Ramos (cell line): ENCODE data around the gene DNAJC13.

ENCODE experiments used
- in situ Hi-C: fragments of 300-500 bp; cut with MboI; formaldehyde crosslinking; loops from one replicate; pipeline ENCODE4 v1.14.3; 2022; ENCODE audit warnings: low sequenced_read_pairs; ENCODE audit not compliant: unreplicated experiment

Gene DNAJC13

DNA sequence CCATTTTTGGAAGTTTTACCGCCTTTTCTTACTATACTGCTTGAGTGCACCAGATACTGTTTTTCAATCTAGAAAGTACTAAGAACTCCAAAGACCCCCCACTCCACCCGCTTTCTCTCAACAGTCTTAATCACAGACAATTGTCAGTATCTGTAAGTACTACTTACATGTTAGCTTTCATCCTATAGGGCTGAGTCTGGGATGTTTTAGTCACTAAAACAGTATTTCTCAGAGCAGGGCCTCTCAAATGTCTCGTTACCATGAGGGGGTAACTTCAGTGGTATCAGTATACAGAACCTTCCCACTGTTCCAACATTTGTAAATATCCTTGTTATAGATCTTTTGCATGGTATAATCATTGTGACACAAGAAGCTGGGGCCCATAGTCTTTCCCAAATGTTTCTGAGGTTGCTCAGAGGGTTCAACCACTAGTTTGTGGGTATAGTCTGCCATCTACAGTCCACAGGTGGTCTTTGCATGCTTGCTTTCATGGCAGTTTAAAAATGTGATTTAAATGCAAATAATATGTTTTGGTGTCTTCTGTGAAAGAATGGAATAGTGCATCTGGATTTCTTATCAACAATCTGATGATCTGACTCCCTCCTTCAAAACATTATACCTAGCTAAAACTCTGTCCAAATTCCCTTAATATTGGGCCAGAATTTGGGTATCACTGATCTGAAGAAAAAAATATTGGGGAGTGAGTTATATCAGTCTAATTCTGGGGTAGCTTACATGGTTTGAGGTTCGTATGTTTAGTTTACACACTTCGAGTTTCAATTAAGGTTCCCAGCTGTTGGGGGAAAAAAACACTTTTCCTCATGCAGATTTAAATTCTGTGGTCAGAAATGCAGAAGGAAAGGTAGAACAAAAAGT is 18.0 kb upstream of the DNAJC13 start:
- in situ Hi-C loops = loop anchor here (25.0 kb wide), 1 partner anchor 1362 kb away; the partner anchor contains the start of genes ASTE1 and NEK11

DNA sequence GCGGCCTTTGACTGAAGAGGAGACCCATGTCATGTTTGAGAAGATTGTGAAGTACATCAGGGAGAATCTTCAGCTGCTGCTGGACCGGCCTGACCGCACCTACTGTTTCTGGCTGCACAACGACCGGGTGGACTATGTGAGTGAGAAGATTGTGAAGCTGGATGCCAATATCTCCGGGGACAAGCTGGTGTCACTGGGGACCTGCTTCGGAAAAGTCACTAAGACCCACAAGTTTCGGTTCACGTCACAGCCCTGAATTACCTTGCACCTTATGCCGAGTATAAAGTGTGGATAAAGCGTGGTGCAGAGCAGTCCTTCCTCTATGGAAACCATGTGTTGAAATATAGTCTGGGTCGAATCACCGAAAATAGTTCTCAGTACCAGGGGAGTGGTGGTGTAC is 16.0 kb upstream of the DNAJC13 start:
- in situ Hi-C loops = no loop called here

GRCh38 chr3:132404276-132404675 is 13.0 kb upstream of the DNAJC13 start:
- in situ Hi-C loops = no loop called here

DNA sequence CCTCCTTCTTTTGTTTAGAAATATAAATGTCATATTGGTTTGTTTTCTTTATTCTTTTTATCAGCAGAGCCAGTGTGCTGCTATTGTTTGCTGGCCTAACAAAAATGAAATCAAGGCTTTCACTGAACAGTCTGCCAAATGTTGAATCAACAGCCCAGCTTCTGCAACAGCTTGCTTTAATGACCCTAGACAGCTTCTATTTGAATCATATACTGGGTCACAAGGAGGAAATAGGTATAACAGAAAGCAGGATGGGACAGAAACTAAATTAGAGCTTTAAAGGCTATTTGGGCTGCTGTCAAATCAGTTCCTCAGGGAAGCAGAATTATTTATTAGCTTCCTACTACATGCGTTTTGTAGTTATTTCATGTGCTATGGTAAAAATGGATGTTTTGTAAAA is 12.1 kb upstream of the DNAJC13 start:
- in situ Hi-C loops = no loop called here

GRCh38 chr3:132405609-132406299 is 11.5 kb upstream of the DNAJC13 start:
- in situ Hi-C loops = no loop called here

DNA sequence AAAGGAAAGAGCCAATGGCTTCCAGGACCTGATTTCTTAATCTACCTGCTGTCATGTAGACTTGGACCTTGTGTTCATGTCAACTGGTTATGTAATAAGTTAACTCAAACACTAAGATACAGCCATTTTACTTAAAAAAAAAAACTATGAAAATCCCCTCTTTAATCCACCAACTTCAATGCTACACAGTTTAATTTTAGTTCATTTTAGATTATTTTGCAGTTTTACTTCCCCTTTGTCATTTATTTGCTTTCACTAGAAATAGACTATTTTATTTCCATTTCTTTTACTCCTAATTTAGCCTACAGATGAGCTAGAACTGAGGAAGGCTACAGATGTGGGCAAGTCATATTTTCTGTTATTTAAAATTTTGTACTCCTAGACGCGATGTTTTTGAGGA is 10.7 kb upstream of the DNAJC13 start:
- in situ Hi-C loops = no loop called here

DNA sequence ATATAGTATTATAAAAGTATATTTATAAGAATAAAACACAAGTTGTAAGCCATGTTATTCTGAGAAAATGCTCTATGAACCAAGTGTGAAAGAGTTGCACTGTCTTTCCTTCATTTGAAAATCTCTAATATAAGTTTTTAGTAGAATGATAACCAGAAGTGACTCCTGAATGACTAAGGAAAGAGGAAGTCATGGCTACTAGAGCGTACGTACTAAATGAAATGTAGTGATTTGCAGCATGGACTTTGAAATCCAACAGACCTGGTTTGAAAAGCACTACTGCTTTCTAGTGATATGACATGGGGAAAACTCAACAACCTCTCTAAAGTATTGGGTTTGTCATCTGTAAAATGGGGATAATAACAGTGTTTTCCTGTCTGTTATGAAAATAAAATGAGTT is 10.3 kb upstream of the DNAJC13 start:
- in situ Hi-C loops = no loop called here

- in situ Hi-C loops = no loop called here
Observed at GRCh38 chr3:132414841-132415240, 2.5 kb upstream of the DNAJC13 start.

DNA sequence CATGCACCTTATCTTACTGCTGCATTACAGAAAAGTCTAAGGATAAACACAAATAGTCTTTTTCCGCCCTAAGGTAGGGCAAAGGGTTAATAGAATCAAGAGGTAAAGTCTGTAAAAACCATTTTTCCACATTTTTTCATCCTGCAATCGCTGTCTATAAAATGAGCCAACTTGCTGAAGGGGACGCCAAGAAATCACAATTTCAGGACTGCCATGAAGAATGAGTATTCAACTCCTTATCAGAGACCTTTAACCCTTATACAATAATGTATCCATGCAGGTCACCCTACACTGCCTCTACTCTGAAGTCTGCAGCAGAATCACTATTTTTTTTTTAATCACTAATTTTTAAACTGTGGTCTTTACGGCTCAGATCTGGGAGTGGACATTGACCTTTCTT is 1.1 kb upstream of the DNAJC13 start:
- in situ Hi-C loops = no loop called here

DNA sequence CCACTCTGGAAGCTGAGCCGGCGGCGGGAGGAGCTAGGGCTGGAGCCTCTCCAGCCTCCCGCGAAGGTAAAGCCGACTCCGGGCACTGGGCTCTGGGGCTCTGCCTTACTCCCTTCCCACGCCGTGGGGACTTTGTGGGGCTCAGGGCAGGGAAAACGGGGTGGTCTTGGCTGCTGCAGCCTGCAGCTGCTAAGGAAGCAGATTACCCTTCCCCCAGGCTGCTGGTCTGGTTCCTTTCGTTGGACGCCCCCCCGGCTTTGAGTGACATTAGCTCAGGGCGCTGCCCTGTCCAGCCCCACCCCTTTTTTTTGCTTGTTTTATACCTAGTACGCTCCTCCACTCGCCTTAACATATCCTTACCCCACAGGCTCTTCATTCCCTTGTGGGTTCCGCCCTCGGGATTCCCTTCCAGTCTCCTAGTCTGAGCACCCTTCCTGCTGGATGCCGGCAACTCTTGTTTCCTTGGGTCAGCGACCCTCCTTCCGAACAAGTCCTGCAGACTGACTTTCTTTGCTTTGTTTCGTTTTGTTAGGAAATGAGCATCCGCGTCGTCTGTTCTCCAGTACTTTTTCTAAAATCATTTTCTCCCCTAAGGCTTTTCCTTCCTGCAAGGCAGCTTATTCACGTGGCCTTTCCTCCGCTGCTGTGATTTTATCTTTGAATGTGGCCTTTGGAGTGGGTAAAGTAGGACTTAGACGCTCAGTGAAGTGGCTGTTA is 551 bp downstream of the DNAJC13 start:
- in situ Hi-C loops = no loop called here

DNA sequence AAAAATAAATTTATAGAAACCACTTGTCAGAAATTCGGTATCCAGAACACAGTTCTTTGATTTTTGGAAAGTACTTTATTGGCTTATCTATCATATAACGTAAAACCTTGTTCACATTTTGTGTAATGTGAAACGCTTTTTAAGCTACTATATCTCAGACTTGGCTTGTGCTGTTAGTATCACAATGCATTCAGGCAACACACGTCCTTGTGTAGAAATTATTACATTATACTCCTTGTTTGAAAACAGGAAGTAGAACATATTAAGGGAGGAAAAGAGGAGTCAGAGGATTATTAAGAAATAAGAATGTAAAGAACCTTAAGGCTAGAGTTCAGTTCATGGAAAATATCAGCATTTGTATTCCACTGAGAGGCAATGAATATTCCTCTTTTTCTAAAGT is 1.6 kb downstream of the DNAJC13 start:
- in situ Hi-C loops = no loop called here

DNA sequence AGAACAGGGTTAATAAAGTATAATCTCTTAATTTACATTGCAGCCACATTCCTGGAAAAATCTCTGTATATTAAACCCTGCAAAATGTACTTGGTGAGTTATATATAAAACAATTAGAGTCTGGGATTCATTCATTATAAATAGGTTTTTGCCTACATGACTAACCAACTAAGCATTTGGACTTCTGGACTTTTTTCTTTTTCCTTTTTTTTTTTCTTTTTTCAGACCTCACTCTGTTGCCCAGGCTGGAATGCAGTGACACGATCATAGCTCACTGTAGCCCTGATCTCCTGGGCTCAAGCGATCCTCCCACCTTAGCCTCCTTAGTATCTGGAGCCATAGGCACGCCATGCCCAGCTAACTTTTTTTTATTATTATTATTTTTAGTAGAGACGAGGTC is 4.5 kb downstream of the DNAJC13 start:
- in situ Hi-C loops = no loop called here

- in situ Hi-C loops = no loop called here
Observed at GRCh38 chr3:132422531-132422930, 5.2 kb downstream of the DNAJC13 start.

GRCh38 chr3:132432639-132433038 is 15.3 kb downstream of the DNAJC13 start:
- in situ Hi-C loops = no loop called here

- in situ Hi-C loops = no loop called here
Observed at GRCh38 chr3:132433121-132433520, 15.8 kb downstream of the DNAJC13 start.

- in situ Hi-C loops = no loop called here
Observed at GRCh38 chr3:132435224-132435910, 18.1 kb downstream of the DNAJC13 start.

DNA sequence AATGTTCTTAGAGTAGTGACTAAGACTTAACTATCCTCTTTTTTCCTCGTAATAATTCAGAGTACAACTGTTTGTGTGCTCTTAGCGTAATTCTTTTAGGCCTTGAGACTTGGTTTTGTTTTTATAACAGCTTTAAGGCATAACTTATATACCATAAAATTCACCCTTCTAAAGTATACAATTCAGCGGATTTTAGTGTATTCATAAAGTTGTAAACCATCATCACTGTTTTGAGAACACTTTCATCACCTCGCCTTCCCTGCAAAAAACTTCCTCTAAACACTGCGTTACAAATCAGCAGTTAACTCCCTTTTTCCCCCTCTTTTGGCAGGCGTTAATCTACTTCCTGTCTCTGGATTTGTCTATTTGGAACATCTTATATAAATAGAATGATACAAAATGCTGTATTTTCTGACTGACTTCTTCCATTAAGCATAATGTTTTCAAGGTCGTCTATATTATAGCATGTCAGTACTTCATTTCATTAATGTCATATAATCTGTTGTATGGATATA is 18.7 kb downstream of the DNAJC13 start:
- in situ Hi-C loops = no loop called here

- in situ Hi-C loops = no loop called here
Observed at GRCh38 chr3:132443421-132443820, 26.1 kb downstream of the DNAJC13 start.

GRCh38 chr3:132444383-132444782 is 27.1 kb downstream of the DNAJC13 start:
- in situ Hi-C loops = no loop called here

DNA sequence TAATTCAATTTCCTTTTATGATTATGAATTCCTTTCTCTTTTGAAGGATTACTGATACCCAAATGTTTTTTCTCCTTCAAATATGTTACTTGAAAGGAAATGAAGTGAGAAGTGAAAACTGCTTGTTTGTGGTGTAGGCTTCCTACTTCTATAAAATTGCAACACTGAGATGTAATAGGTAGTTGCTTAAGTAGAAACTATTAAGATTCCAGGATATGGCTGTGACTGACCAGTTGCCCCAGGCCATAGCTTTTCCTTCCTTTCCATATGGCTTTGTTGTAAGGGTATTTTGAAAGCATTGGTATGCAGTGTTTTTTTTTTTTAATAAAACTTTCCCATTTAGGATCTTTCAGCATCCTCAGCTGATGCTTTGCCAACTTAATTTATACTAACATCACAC is 28.5 kb downstream of the DNAJC13 start:
- in situ Hi-C loops = no loop called here
